ENCODE results near the gene SFMBT2.

Gene SFMBT2

GRCh38 chr10:7121154-7121797, 289.6 kb downstream of the SFMBT2 start:
- peak; percentile 26 for DNase-seq

DNA sequence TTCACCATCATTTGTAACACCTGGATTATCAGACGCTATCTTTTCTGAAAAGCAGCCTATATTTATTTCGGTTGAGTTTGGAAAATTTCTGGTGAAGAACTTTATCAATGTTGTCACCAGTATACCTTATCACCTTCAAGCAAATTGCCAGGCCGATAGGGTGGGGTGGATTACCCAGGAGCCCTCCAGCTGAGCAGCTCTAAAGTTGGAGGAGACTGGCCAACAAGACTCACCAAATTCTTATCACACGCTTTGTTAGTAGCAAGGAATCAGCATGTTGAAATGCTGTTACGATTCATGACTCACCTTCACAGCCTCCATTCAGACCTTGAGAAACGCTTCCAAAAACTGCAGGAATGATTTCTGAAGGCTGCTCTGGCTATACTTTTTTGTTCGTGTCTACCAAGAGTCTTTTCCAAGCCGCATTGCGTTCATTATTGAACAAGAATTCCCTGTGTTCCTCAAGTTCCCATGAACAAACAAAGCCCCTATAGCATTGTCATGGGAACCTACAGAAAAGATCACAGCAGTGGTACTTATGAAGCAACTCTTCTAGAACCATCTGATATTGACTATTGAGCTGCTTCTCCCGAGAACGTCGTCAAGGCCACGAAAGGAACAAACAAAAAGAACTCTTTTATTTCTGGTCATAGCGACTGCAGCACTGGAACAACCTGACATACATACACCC, 291.4 kb downstream of the SFMBT2 start:
- no peak for DNase-seq

DNA sequence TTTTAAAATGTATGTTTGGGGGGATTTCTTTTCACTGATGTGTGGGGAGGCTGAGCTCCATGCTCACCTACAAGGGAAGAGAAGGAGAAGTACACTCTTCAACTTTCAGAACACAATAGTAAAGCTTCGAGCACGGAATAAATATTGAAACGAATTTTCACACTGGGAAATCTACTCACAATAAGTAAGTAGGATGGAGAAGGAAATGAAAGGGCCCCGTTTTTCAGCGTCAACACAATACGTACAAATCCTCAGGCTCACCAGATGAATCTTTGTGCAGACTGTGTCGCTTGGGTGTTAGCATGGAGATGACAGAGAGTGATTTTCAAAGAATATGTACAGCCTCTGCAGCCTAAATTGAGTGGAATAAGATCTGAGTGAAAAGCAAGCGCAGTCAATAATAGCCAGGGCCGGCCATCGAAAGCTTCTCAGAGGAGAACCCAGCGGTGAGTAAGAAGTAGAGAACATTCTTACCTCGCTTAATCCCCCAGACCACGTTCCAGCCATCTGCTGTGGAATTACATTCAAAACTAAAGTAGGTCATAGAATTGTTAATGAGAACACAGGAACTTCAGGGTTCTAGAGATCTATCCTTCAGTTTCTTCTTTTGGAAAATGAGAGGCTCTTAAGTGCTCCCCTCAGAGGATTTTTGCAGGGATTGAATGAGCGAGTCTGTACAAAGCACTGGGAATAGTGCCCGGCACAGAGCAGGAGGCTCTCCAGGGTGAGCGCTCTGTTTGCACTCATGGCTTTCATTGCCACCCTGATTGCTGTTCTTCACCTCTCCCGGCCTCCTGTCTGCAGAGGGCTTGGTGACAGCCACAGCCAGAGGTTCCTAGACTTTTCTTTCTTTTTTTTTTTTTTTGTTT, 292.8 kb downstream of the SFMBT2 start:
- no peak for DNase-seq

DNA sequence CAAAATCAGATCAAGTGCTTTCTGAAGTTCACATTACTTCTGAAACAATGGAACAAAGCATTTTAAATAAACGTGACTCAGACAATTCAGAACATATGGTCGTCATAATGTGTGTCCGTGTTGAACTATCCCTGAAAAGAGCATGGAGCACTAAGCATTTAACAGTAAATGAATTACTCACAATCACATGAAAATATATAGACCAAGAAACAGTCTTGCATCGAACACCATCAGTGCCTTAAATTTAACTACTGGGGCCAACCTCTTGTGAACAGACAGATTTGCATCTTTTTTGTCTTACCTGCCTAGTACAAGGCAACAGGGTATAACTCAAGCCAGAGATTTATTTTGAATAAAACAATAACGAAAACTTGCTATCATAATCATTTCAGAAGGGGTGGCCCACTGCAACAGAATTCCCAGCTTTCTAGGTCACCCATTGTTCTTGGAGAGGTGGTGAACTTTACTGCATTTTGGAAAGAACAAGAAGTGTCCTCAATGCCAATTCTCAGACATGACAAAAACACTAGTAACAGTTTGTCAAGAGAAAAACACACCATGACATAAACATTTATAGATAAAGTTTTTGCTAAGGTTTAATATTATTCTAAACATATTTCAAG, 293.5 kb downstream of the SFMBT2 start:
- DNase-seq = no peak

- no peak for DNase-seq
Observed at GRCh38 chr10:7111561-7111960, 299.3 kb downstream of the SFMBT2 start.

GRCh38 chr10:7111089-7111488, 299.7 kb downstream of the SFMBT2 start:
- DNase-seq = no peak
